ENCODE measurements around the gene POMGNT2.

The POMGNT2 gene

GRCh38 chr3:43146599-43146998 lies 40.7 kb upstream of the POMGNT2 start:
- no peaks in the 10 kb centered on the region for H3K27me3 ChIP-seq (ENCODE audit: insufficient read depth, low read depth, severe bottlenecking)
- DNase-seq = no peak
- no peak overlapping the region for H3K4me3 ChIP-seq (ENCODE audit: low read depth, low read length)
- no peaks in the 10 kb centered on the region for H3K36me3 ChIP-seq
- TF ChIP-seq CTCF (IDR thresholded peaks at IDR 0.05; ENCODE audit: low read depth, low read length) = no peak
- no peak overlapping the region for H3K27ac ChIP-seq
- no peaks in the 10 kb centered on the region for H3K9me3 ChIP-seq (ENCODE audit: severe bottlenecking)

GRCh38 chr3:43144761-43145490 lies 39.0 kb upstream of the POMGNT2 start:
- Histone ChIP-seq H3K36me3 (no peaks in the 10 kb centered on the region), H3K27ac (no peak overlapping the region), H3K27me3 (ENCODE audit: insufficient read depth, low read depth, severe bottlenecking) (no peaks in the 10 kb centered on the region), H3K9me3 (ENCODE audit: severe bottlenecking) (no peaks in the 10 kb centered on the region), H3K4me3 (ENCODE audit: low read depth, low read length) (no peak overlapping the region)
- no peak for TF ChIP-seq CTCF (IDR thresholded peaks at IDR 0.05; ENCODE audit: low read depth, low read length)
- no peak for DNase-seq

- Histone ChIP-seq H3K27me3 (ENCODE audit: insufficient read depth, low read depth, severe bottlenecking) (no peaks in the 10 kb centered on the region), H3K9me3 (ENCODE audit: severe bottlenecking) (no peaks in the 10 kb centered on the region), H3K27ac (no peak overlapping the region), H3K36me3 (no peaks in the 10 kb centered on the region), H3K4me3 (ENCODE audit: low read depth, low read length) (no peak overlapping the region)
- no peak for TF ChIP-seq CTCF (IDR thresholded peaks at IDR 0.05; ENCODE audit: low read depth, low read length)
- DNase-seq = no peak
Measured at GRCh38 chr3:43142472-43142871, 36.6 kb upstream of the POMGNT2 start.

GRCh38 chr3:43138488-43139231 lies 32.8 kb upstream of the POMGNT2 start:
- Histone ChIP-seq H3K27me3 (ENCODE audit: insufficient read depth, low read depth, severe bottlenecking) (no peaks in the 10 kb centered on the region), H3K27ac (no peak overlapping the region), H3K4me3 (ENCODE audit: low read depth, low read length) (no peak overlapping the region), H3K36me3 (no peaks in the 10 kb centered on the region), H3K9me3 (ENCODE audit: severe bottlenecking) (peaks cover 2% of the 10 kb centered on the region)
- DNase-seq = no peak
- TF ChIP-seq CTCF (IDR thresholded peaks at IDR 0.05; ENCODE audit: low read depth, low read length) = no peak

GRCh38 chr3:43132870-43133636 lies 27.2 kb upstream of the POMGNT2 start:
- H3K4me3 ChIP-seq (ENCODE audit: low read depth, low read length) = no peak overlapping the region
- no peak for TF ChIP-seq CTCF (IDR thresholded peaks at IDR 0.05; ENCODE audit: low read depth, low read length)
- no peak overlapping the region for H3K27ac ChIP-seq
- no peak for DNase-seq
- H3K27me3 ChIP-seq (ENCODE audit: insufficient read depth, low read depth, severe bottlenecking) = no peaks in the 10 kb centered on the region
- no peaks in the 10 kb centered on the region for H3K36me3 ChIP-seq
- peaks cover 2% of the 10 kb centered on the region for H3K9me3 ChIP-seq (ENCODE audit: severe bottlenecking)
